Sigmoid colon (tissue), 7 donors: Measurements from ENCODE around the gene APOO. TPM values are rescaled to one million over a fixed set of nuclear protein-coding genes. Genes with fewer than 3 reads are reported as not detected.

ENCODE experiments used
- DNase-seq: peaks from one replicate; pipeline ENCODE4 v3.0.0-alpha.2; 2019
- H3K27ac ChIP-seq, 4 donors: fragments of 200-600 bp; sonication (generic); one replicate each; pipeline ENCODE4 v1.5.1; 2016 to 2019; ENCODE audit warnings: mild to moderate bottlenecking in 1 of 4
- H3K27me3 ChIP-seq, 3 donors: fragments of 200-600 bp; sonication (generic); one replicate each; pipeline ENCODE4 v1.5.1; 2019; ENCODE audit warnings: mild to moderate bottlenecking in 1 of 3
- H3K36me3 ChIP-seq, 4 donors: fragments of 200-600 bp; sonication (generic); one replicate each; pipeline ENCODE4 v1.5.1; 2016 to 2019
- H3K4me1 ChIP-seq, 4 donors: fragments of 200-600 bp; sonication (generic); one replicate each; pipeline ENCODE4 v1.5.1; 2017 to 2019
- H3K4me3 ChIP-seq, 4 donors: fragments of 200-600 bp; sonication (generic); one replicate each; pipeline ENCODE4 v1.5.1; 2017 to 2019; ENCODE audit warnings: mild to moderate bottlenecking in 2 of 4, moderate library complexity in 1 of 4
- H3K9me3 ChIP-seq, 4 donors: fragments of 200-600 bp in 3 of 4; sonication (generic) in 3 of 4; one replicate each; pipeline versions ENCODE4 v1.5.1 to v1.6.1; 2013 to 2019
- CTCF ChIP-seq, 4 experiments: fragments of 450-650 bp in 3 of 4; fragments of 200-600 bp in 1 of 4; IDR thresholded peaks; one replicate each; pipeline ENCODE4 v1.5.1; 2016 to 2019; ENCODE audit warnings: antibody characterized with exemption in 4 of 4, mild to moderate bottlenecking in 3 of 4, moderate library complexity in 2 of 4
- EP300 ChIP-seq, 4 donors: sonication (generic); formaldehyde crosslinking; IDR thresholded peaks; one replicate each; pipeline ENCODE4 v1.6.1; 2017; ENCODE audit warnings: antibody characterized with exemption in 4 of 4
- POLR2A ChIP-seq, 2 donors: fragments of 450-650 bp; IDR thresholded peaks; one replicate each; pipeline ENCODE4 v1.6.1; 2016; ENCODE audit warnings: antibody characterized with exemption in 2 of 2, mild to moderate bottlenecking in 2 of 2, moderate library complexity in 2 of 2
- POLR2AphosphoS5 ChIP-seq, 4 donors: sonication (generic); formaldehyde crosslinking; IDR thresholded peaks; one replicate each; pipeline ENCODE4 v1.6.1; 2017; ENCODE audit warnings: antibody characterized with exemption in 4 of 4
- WGBS, 2 donors: extraction: QIAGEN DNeasy Blood & Tissue Kit; methylation state at CpG; one replicate each; pipeline ENCODE4 v1.1.7; 2013; 5-methylcytosine and 5-hydroxymethylcytosine counted together
- intact Hi-C: fragments of 100-400 bp; cut with DNase I; formaldehyde crosslinking; loops from one replicate; pipeline ENCODE4 v1.15.1; 2023
- polyA plus RNA-seq, 3 donors: library from polyadenylated mRNA; stranded (reverse); fragments of 200-250 nt; gene quantifications; one replicate each; pipeline ENCODE4 v1.2.3, GENCODE V29; 2013
- total RNA-seq, 4 donors: library from RNA; depleted of rRNA; stranded (reverse); fragments of >200 nt; gene quantifications; one replicate each; pipeline ENCODE4 v1.1.0, GENCODE V29; 2016
- donor health status: healthy with polysubstance abuse.
- donor health status: Bipolar disorder and iron deficiency.
- donor health status: healthy.

APOO gene
- total and polyA plus RNA-seq, 7 donors = 6.1 to 27.0 (median 10.2) TPM

DNA sequence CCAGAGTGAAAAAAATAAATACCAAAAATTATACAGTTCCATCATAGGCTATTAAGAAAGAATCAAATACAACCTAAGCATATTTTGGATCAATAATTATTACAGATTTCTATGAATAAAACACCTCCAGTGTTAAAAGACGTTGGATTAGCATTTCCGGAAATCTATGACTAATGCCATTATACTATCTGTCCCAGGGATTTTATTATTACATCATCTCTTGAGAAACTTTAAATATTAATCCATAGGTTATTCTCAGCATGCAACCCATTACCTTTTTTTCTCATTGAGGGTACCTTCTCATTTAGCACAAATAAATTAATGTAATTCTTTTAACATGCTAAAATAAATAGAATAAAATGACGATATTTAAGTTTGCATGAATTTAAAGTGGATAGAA is 44.7 kb upstream of the APOO start:
- Histone ChIP-seq H3K4me3 (no peak overlapping the region), H3K27ac (no peak overlapping the region), H3K27me3 (no peaks in the 10 kb centered on the region), H3K4me1 (no peaks in the 10 kb centered on the region), H3K36me3 (no peaks in the 10 kb centered on the region), H3K9me3 (no peaks in the 10 kb centered on the region)
- TF ChIP-seq POLR2A (IDR thresholded peaks at IDR 0.05) (no peak), POLR2AphosphoS5 (IDR thresholded peaks at IDR 0.05) (no peak), CTCF (IDR thresholded peaks at IDR 0.05) (no peak), EP300 (IDR thresholded peaks at IDR 0.05) (no peak)
- whole genome bisulfite sequencing, 2 donors = 68 to 74% methylated on average over 3 of the region's 3 CpGs
- intact Hi-C loops = loop anchor here (10.0 kb wide), 1 partner anchor 62 kb away; no protein-coding TSS in a partner anchor
- DNase-seq = no peak

GRCh38 chrX:23945206-23945605 is 37.5 kb upstream of the APOO start:
- intact Hi-C loops = no loop called here
- TF ChIP-seq EP300 (IDR thresholded peaks at IDR 0.05) = no peak
- no peak for TF ChIP-seq CTCF (IDR thresholded peaks at IDR 0.05)
- TF ChIP-seq POLR2AphosphoS5 (IDR thresholded peaks at IDR 0.05) = no peak
- no peak for TF ChIP-seq POLR2A (IDR thresholded peaks at IDR 0.05)
- Histone ChIP-seq H3K36me3 (no peaks in the 10 kb centered on the region), H3K4me1 (no peaks in the 10 kb centered on the region), H3K4me3 (no peak overlapping the region), H3K9me3 (no peaks in the 10 kb centered on the region), H3K27ac (no peak overlapping the region), H3K27me3 (no peaks in the 10 kb centered on the region)
- DNase-seq = no peak
- 92 to 94% methylated on average over 1 of the region's 1 CpG for whole genome bisulfite sequencing, 2 donors

DNA sequence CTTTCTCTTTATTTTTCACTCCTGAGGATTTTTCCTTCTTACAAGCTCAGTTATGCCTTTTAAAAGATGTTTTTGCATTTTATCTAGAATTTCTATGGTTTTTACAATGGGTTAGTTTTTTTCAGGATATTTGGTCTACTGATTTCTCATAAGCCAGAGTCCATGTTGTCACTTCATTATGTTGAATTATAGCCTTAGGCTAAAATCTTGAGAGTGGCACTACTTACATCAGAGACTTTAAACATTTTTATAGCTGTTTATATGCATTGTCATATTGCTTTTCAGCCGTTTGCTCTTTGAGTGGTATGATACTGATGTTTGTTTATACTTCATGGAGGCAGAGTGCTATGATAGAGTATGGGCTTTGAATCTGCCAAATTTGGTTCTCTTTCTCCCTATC is 36.5 kb upstream of the APOO start:
- 16 to 59% methylated on average over 1 of the region's 1 CpG for WGBS, 2 donors
- no peak for DNase-seq
- Histone ChIP-seq H3K4me1 (no peaks in the 10 kb centered on the region), H3K4me3 (no peak overlapping the region), H3K9me3 (no peaks in the 10 kb centered on the region), H3K36me3 (no peaks in the 10 kb centered on the region), H3K27ac (no peak overlapping the region), H3K27me3 (no peaks in the 10 kb centered on the region)
- intact Hi-C loops = no loop called here
- TF ChIP-seq POLR2A (IDR thresholded peaks at IDR 0.05) (no peak), EP300 (IDR thresholded peaks at IDR 0.05) (no peak), CTCF (IDR thresholded peaks at IDR 0.05) (no peak)

GRCh38 chrX:23939203-23939602 is 31.5 kb upstream of the APOO start:
- DNase-seq = no peak
- Histone ChIP-seq H3K27ac (no peak overlapping the region), H3K27me3 (no peaks in the 10 kb centered on the region), H3K4me3 (no peak overlapping the region), H3K4me1 (no peaks in the 10 kb centered on the region), H3K36me3 (no peaks in the 10 kb centered on the region), H3K9me3 (no peaks in the 10 kb centered on the region)
- 58 to 78% methylated on average over 1 of the region's 1 CpG for WGBS, 2 donors
- TF ChIP-seq EP300 (IDR thresholded peaks at IDR 0.05) = no peak
- no peak for TF ChIP-seq POLR2AphosphoS5 (IDR thresholded peaks at IDR 0.05)
- TF ChIP-seq POLR2A (IDR thresholded peaks at IDR 0.05) = no peak
- no peak for TF ChIP-seq CTCF (IDR thresholded peaks at IDR 0.05)
- intact Hi-C loops = no loop called here

DNA sequence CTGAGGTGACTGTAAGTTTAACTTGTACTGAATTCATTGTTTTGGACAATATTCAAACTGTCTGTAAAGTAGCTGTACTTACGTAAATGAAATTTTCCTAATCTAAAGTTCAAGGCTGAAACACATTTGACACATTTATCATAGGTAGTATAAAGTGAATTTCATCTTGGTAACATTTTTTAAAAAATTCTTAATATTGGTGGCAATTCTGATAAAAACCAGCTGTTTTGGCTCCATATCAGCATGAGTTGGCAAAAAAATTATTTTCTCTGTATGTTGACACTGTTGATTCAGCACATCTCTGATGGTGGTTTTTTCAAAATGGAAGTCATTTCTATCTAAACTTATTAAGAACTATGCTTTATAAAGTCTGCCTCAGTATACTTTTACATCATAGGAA is 31.0 kb upstream of the APOO start:
- Histone ChIP-seq H3K36me3 (no peaks in the 10 kb centered on the region), H3K4me3 (no peak overlapping the region), H3K9me3 (no peaks in the 10 kb centered on the region), H3K27me3 (no peaks in the 10 kb centered on the region), H3K27ac (no peak overlapping the region), H3K4me1 (no peaks in the 10 kb centered on the region)
- TF ChIP-seq POLR2AphosphoS5 (IDR thresholded peaks at IDR 0.05) (no peak), CTCF (IDR thresholded peaks at IDR 0.05) (no peak), EP300 (IDR thresholded peaks at IDR 0.05) (no peak), POLR2A (IDR thresholded peaks at IDR 0.05) (no peak)
- WGBS, 2 donors = 84 to 89% methylated on average over 1 of the region's 1 CpG
- DNase-seq = no peak
- intact Hi-C loops = no loop called here
